ENCODE results near the gene MARCHF4. TPM values are rescaled to one million over a fixed set of nuclear protein-coding genes. Genes with fewer than 3 reads are reported as not detected.

The MARCHF4 gene
- total RNA-seq, 2 experiments from 2014 or later, result not detected

DNA sequence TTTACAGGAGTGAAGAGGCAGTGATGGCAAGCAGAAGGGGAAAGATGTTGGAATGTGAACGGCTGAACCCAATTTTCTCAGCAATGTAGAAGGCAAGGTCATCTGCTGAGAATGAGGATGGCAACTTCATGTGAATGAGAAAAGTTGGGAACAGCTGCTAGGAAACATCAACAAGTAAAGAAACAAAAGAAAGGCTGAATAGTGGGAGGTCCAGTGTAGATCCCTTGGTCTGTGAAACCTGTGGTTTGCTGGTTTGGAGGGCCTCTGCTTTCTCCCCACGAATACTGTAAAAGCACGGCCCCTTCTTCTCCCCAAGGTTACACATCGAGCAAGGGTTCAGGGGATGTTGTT, 27.4 kb downstream of the MARCHF4 start:
- Mint-ChIP-seq H3K4me1 (ENCODE audit: low read depth) (peaks cover 53% of the 10 kb centered on the region), H3K36me3 (ENCODE audit: low read depth) (no peaks in the 10 kb centered on the region), H3K27me3 (no peaks in the 10 kb centered on the region), H3K9me3 (no peaks in the 10 kb centered on the region), H3K27ac (no peak overlapping the region), H3K4me3 (no peak overlapping the region)
- ChIA-PET CTCF (no interaction called here), POLR2A (no interaction called here)
- Histone ChIP-seq H3K4me1 (ENCODE audit: insufficient read depth, low read length) (peaks cover 36% of the 10 kb centered on the region), H3K4me3 (ENCODE audit: low read length) (no peak overlapping the region), H3K36me3 (ENCODE audit: insufficient read depth, low read length) (no peaks in the 10 kb centered on the region), H3K9me3 (ENCODE audit: control insufficient read depth in 1 of 2, insufficient read depth in 1 of 2, low read length in 2 of 2) (no peaks in the 10 kb centered on the region), H3K27me3 (ENCODE audit: control insufficient read depth in 1 of 2, insufficient read depth in 2 of 2, low read length in 2 of 2) (no peaks in the 10 kb centered on the region), H3K27ac (ENCODE audit: low read depth in 1 of 2, low read length in 2 of 2) (no peak overlapping the region)
- intact Hi-C loops (cut with DNase I, micrococcal nuclease), result no loop called here
- ATAC-seq (ENCODE audit: poor library complexity) (no peak), DNase-seq (no peak)
- TF ChIP-seq CTCF (IDR thresholded peaks at IDR 0.05), result no peak

- Mint-ChIP-seq H3K27ac (no peak overlapping the region), H3K4me1 (ENCODE audit: low read depth) (peaks cover 53% of the 10 kb centered on the region), H3K9me3 (no peaks in the 10 kb centered on the region), H3K36me3 (ENCODE audit: low read depth) (no peaks in the 10 kb centered on the region), H3K4me3 (no peak overlapping the region), H3K27me3 (no peaks in the 10 kb centered on the region)
- intact Hi-C loops (cut with DNase I, micrococcal nuclease), result no loop called here
- no peak overlapping the region for H3K4me3 ChIP-seq (ENCODE audit: low read length)
- no peak for TF ChIP-seq CTCF (IDR thresholded peaks at IDR 0.05)
- no peak overlapping the region for H3K27ac ChIP-seq (ENCODE audit: low read depth in 1 of 2, low read length in 2 of 2)
- ATAC-seq (ENCODE audit: poor library complexity), result no peak
- POLR2A ChIA-PET, result interaction anchor here (1.6 kb wide), 1 partner anchor 9 kb away, joined by 7 read pairs; no protein-coding TSS in a partner anchor
- DNase-seq, result no peak
- peaks cover 34% of the 10 kb centered on the region for H3K4me1 ChIP-seq (ENCODE audit: insufficient read depth, low read length)
- no peaks in the 10 kb centered on the region for H3K27me3 ChIP-seq (ENCODE audit: control insufficient read depth in 1 of 2, insufficient read depth in 2 of 2, low read length in 2 of 2)
- no peaks in the 10 kb centered on the region for H3K9me3 ChIP-seq (ENCODE audit: control insufficient read depth in 1 of 2, insufficient read depth in 1 of 2, low read length in 2 of 2)
- CTCF ChIA-PET, result no interaction called here
- H3K36me3 ChIP-seq (ENCODE audit: insufficient read depth, low read length), result no peaks in the 10 kb centered on the region
Measured at GRCh38 chr2:216344206-216344949, 27.9 kb downstream of the MARCHF4 start.

- ChIA-PET CTCF (no interaction called here), POLR2A (interaction anchor here (1.6 kb wide), 1 partner anchor 9 kb away, joined by 7 read pairs; no protein-coding TSS in a partner anchor)
- peaks cover 26% of the 10 kb centered on the region for H3K4me1 ChIP-seq (ENCODE audit: insufficient read depth, low read length)
- H3K36me3 ChIP-seq (ENCODE audit: insufficient read depth, low read length), result no peaks in the 10 kb centered on the region
- intact Hi-C loops (cut with DNase I, micrococcal nuclease), result no loop called here
- DNase-seq (no peak), ATAC-seq (ENCODE audit: poor library complexity) (no peak)
- H3K4me3 ChIP-seq (ENCODE audit: low read length), result no peak overlapping the region
- Mint-ChIP-seq H3K36me3 (ENCODE audit: low read depth) (no peaks in the 10 kb centered on the region), H3K9me3 (no peaks in the 10 kb centered on the region), H3K27me3 (no peaks in the 10 kb centered on the region), H3K27ac (no peak overlapping the region), H3K4me3 (no peak overlapping the region), H3K4me1 (ENCODE audit: low read depth) (peaks cover 43% of the 10 kb centered on the region)
- H3K27me3 ChIP-seq (ENCODE audit: control insufficient read depth in 1 of 2, insufficient read depth in 2 of 2, low read length in 2 of 2), result no peaks in the 10 kb centered on the region
- no peaks in the 10 kb centered on the region for H3K9me3 ChIP-seq (ENCODE audit: control insufficient read depth in 1 of 2, insufficient read depth in 1 of 2, low read length in 2 of 2)
- no peak overlapping the region for H3K27ac ChIP-seq (ENCODE audit: low read depth in 1 of 2, low read length in 2 of 2)
- no peak for TF ChIP-seq CTCF (IDR thresholded peaks at IDR 0.05)
Measured at GRCh38 chr2:216343221-216343980, 28.9 kb downstream of the MARCHF4 start.

Measured in CD4-positive, alpha-beta T cell (primary cell).